H1 (cell line): ENCODE measurements around the gene PDRG1. TPM values are rescaled to one million over a fixed set of nuclear protein-coding genes. Genes with fewer than 3 reads are reported as not detected.

Experiments used
- ASH2L ChIP-seq: fragments of 200-600, 300-600 bp; sonication (generic); IDR thresholded peaks from one replicate; pipeline ENCODE4 v1.7.1; 2017; ENCODE audit warnings: low read length
- BCL11A ChIP-seq, 2 experiments: IDR thresholded peaks; one replicate each; pipeline ENCODE4 v1.6.1; 2011; ENCODE audit warnings: low read depth in 2 of 2, low read length in 2 of 2, mild to moderate bottlenecking in 2 of 2
- CBX5 ChIP-seq: fragments of 300-800, 300-1000 bp; sonication (generic); IDR thresholded peaks from 2 replicates; pipeline ENCODE4 v1.7.1; 2016; ENCODE audit warnings: antibody characterized with exemption, low read length, low read depth
- CBX8 ChIP-seq: fragments of 300-800, 300-1000 bp; sonication (generic); IDR thresholded peaks from 2 replicates; pipeline ENCODE4 v1.7.1; 2016; ENCODE audit warnings: low read depth, low read length, borderline replicate concordance
- CREB1 ChIP-seq: IDR thresholded peaks from 2 replicates; pipeline ENCODE4 v1.6.1; 2012; ENCODE audit warnings: inconsistent platforms
- EP300 ChIP-seq, 2 experiments: IDR thresholded peaks; 1 replicate in 1 of 2; 2 replicates in 1 of 2; pipeline ENCODE4 v1.6.1; 2011 to 2012; ENCODE audit warnings: low read depth in 2 of 2, low read length in 2 of 2, mild to moderate bottlenecking in 2 of 2, borderline replicate concordance in 1 of 2, inconsistent platforms in 1 of 2, moderate library complexity in 1 of 2
- HDAC6 ChIP-seq: IDR thresholded peaks from one replicate; pipeline ENCODE4 v1.7.1; 2012; ENCODE audit warnings: low read depth, mild to moderate bottlenecking, inconsistent platforms, low read length, moderate library complexity
- KDM1A ChIP-seq: fragments of 200-600, 300-600 bp; sonication (generic); IDR thresholded peaks from 2 replicates; pipeline ENCODE4 v1.7.1; 2016; ENCODE audit warnings: mild to moderate bottlenecking, low read length, borderline replicate concordance
- KDM5A ChIP-seq: fragments of 200-600 bp; IDR thresholded peaks from 2 replicates; pipeline ENCODE4 v1.7.1; 2012; ENCODE audit warnings: mild to moderate bottlenecking, low read length, inconsistent platforms, mixed read lengths
- NRF1 ChIP-seq: IDR thresholded peaks from 2 replicates; pipeline ENCODE4 v1.6.1; 2011; ENCODE audit warnings: mild to moderate bottlenecking, low read depth, low read length, improper control_type of control experiment
- PHF8 ChIP-seq: fragments of 200-600 bp; sonication (generic); conservative IDR thresholded peaks from 2 replicates; pipeline ENCODE4 v1.7.1; 2012; ENCODE audit warnings: low read depth, mild to moderate bottlenecking, inconsistent platforms, low read length, moderate library complexity
- POU5F1 ChIP-seq: IDR thresholded peaks from 2 replicates; pipeline ENCODE4 v1.6.1; 2011; ENCODE audit warnings: low read depth, mild to moderate bottlenecking, low read length, moderate library complexity
- RAD21 ChIP-seq, 2 experiments: IDR thresholded peaks in 1 of 2; conservative IDR thresholded peaks in 1 of 2; 2 replicates each; pipeline ENCODE4 v1.6.1; 2011; ENCODE audit warnings: low read depth in 2 of 2, low read length in 2 of 2, improper control_type of control experiment in 1 of 2, inconsistent platforms in 1 of 2, mild to moderate bottlenecking in 1 of 2, moderate library complexity in 1 of 2
- SIN3A ChIP-seq, 2 experiments: IDR thresholded peaks in 1 of 2; conservative IDR thresholded peaks in 1 of 2; 2 replicates each; pipeline ENCODE4 v1.6.1; 2011 to 2012; ENCODE audit warnings: low read length in 2 of 2, improper control_type of control experiment in 1 of 2, low read depth in 1 of 2, mild to moderate bottlenecking in 1 of 2
- SIX5 ChIP-seq: IDR thresholded peaks from 2 replicates; pipeline ENCODE4 v1.6.1; 2011; ENCODE audit warnings: mild to moderate bottlenecking, low read depth, low read length
- SP1 ChIP-seq: IDR thresholded peaks from 2 replicates; pipeline ENCODE4 v1.6.1; 2011; ENCODE audit warnings: low read depth, low read length
- SUZ12 ChIP-seq: fragments of 200-600 bp; sonication (generic); IDR thresholded peaks from 2 replicates; pipeline ENCODE4 v1.6.1; 2012; ENCODE audit warnings: mild to moderate bottlenecking, inconsistent platforms, low read length, moderate library complexity, mixed read lengths
- TAF7 ChIP-seq: optimal IDR thresholded peaks from 2 replicates; pipeline ENCODE3; 2011; ENCODE audit warnings: low read depth, mild to moderate bottlenecking, inconsistent platforms, low read length, moderate library complexity, borderline replicate concordance
- TBP ChIP-seq: IDR thresholded peaks from 2 replicates; pipeline ENCODE4 v1.6.1; 2011; ENCODE audit warnings: low read depth, low read length, improper control_type of control experiment
- polyA plus RNA-seq, 7 experiments: library from polyadenylated mRNA; depleted of rRNA in 3 of 7; stranded (reverse) in 5 of 7; unstranded in 2 of 7; fragments of >200 nt in 5 of 7; fragments of 200-250 nt in 2 of 7; gene quantifications; 1 replicate in 5 of 7; 2 replicates in 1 of 7; 4 replicates in 1 of 7; pipeline versions ENCODE4 v1.2.1 to v1.2.3, GENCODE V29; 2011 to 2013; ENCODE audit warnings: missing spikeins in 2 of 7, mixed read lengths in 2 of 7
- total RNA-seq: library from RNA; stranded (reverse); fragmentation: NEBNext Ultra II Directional; extraction: Animal tissue kit (Norgen Biotek cat#: 25700); gene quantifications from 2 replicates; pipeline ENCODE4 v1.2.1, GENCODE V29; 2021
- TF ChIP-seq, protein P1 (sequence below): IDR thresholded peaks from 2 replicates; pipeline ENCODE4 v1.6.1; 2011; ENCODE audit warnings: low read depth, mild to moderate bottlenecking, low read length; ENCODE audit not compliant: insufficient read depth
- TF ChIP-seq, protein P2 (sequence below): IDR thresholded peaks from 2 replicates; pipeline ENCODE4 v1.6.1; 2012; ENCODE audit warnings: inconsistent platforms

PDRG1 gene
- total and polyA plus RNA-seq, 2 of the 8 experiments (the other 6 are each of a cell fraction or from before 2014, with no cell fraction given), result 14.2 to 20.8 TPM

DNA sequence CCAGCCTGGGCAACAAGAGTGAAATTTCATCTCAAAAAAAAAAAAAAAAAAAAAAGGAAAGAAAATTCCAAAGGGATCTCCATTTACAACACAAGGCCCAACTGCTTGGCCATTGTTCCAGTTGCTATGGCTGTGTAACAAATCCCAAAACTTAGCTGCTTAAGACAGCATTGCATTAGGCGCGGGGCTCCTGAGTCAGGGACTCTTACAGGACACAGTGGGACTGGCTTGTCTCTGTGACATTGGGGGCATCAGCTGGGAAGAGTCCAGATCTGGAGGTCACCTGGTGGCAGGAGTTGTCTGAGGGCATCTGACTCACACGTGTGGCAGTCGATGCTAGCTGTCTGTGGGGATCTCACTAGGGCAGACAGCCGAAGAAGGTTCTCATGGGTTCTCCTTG, 45.8 kb downstream of the PDRG1 start (continued):
- TF ChIP-seq POU5F1, result no peak
- TF ChIP-seq, protein P1, sequence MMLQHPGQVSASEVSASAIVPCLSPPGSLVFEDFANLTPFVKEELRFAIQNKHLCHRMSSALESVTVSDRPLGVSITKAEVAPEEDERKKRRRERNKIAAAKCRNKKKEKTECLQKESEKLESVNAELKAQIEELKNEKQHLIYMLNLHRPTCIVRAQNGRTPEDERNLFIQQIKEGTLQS, result no peak
- TF ChIP-seq SUZ12, result no peak
- TF ChIP-seq CBX5, result no peak
- no peak for TF ChIP-seq CREB1
- TF ChIP-seq, protein P2, sequence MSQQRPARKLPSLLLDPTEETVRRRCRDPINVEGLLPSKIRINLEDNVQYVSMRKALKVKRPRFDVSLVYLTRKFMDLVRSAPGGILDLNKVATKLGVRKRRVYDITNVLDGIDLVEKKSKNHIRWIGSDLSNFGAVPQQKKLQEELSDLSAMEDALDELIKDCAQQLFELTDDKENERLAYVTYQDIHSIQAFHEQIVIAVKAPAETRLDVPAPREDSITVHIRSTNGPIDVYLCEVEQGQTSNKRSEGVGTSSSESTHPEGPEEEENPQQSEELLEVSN, result no peak
- no peak for TF ChIP-seq TAF7
- TF ChIP-seq KDM1A, result no peak
- peak; percentile 55; the same call in 1 of the 2 replicates for TF ChIP-seq SP1
- peak in 1 of 2 experiments; percentile 71; a peak in 1 of 4 replicates for TF ChIP-seq SIN3A (conservative IDR thresholded peaks at IDR 0.05 in 1 of 2, IDR thresholded peaks at IDR 0.05 in 1 of 2; ENCODE audit: low read depth in 1 of 2, low read length in 2 of 2)
- no peak for TF ChIP-seq KDM5A
- no peak for TF ChIP-seq PHF8
- no peak for TF ChIP-seq NRF1
- TF ChIP-seq TBP, result no peak; the same call in 1 of the 2 replicates
- TF ChIP-seq HDAC6, result no peak
- no peak for TF ChIP-seq BCL11A (IDR thresholded peaks at IDR 0.05; ENCODE audit: low read depth in 2 of 2, low read length in 2 of 2)
- no peak for TF ChIP-seq RAD21 (IDR thresholded peaks at IDR 0.05 in 1 of 2, conservative IDR thresholded peaks at IDR 0.05 in 1 of 2; ENCODE audit: low read depth in 2 of 2, low read length in 2 of 2)
- no peak for TF ChIP-seq CBX8
- peak in 1 of 2 experiments; percentile 84; a peak in 1 of 3 replicates for TF ChIP-seq EP300 (IDR thresholded peaks at IDR 0.05; ENCODE audit: borderline replicate concordance in 1 of 2, low read depth in 2 of 2, low read length in 2 of 2)
- TF ChIP-seq ASH2L, result peak; percentile 66
- no peak for TF ChIP-seq SIX5
